H1 (cell line): Measurements from ENCODE around the gene PPIL6.

Source experiments
- CEBPB ChIP-seq: IDR thresholded peaks from 2 replicates; pipeline ENCODE4 v1.6.1; 2012; ENCODE audit warnings: low read depth, low read length
- EP300 ChIP-seq, 2 experiments: IDR thresholded peaks; 1 replicate in 1 of 2; 2 replicates in 1 of 2; pipeline ENCODE4 v1.6.1; 2011 to 2012; ENCODE audit warnings: low read depth in 2 of 2, low read length in 2 of 2, mild to moderate bottlenecking in 2 of 2, borderline replicate concordance in 1 of 2, inconsistent platforms in 1 of 2, moderate library complexity in 1 of 2
- EZH2 ChIP-seq: fragments of 200-600 bp; sonication (generic); IDR thresholded peaks from 2 replicates; pipeline ENCODE4 v1.7.1; 2012; ENCODE audit warnings: low read depth, mild to moderate bottlenecking, moderate library complexity, low read length, inconsistent platforms; ENCODE audit not compliant: severe bottlenecking
- POLR2A ChIP-seq, 2 experiments: IDR thresholded peaks; 1 replicate in 1 of 2; 2 replicates in 1 of 2; pipeline ENCODE4 v1.6.1; 2011; ENCODE audit warnings: low read depth in 2 of 2, low read length in 2 of 2, mild to moderate bottlenecking in 2 of 2; ENCODE audit errors: control extremely low read depth in 1 of 2
- TAF1 ChIP-seq: IDR thresholded peaks from 2 replicates; pipeline ENCODE4 v1.6.1; 2011; ENCODE audit warnings: mild to moderate bottlenecking, low read depth, low read length
- TF ChIP-seq, protein P1 (sequence below), 3 experiments: IDR thresholded peaks; 1 replicate in 2 of 3; 2 replicates in 1 of 3; pipeline versions ENCODE4 v1.5.1 to v1.6.1; 2011; ENCODE audit warnings: low read length in 3 of 3, mild to moderate bottlenecking in 3 of 3, inconsistent platforms in 2 of 3, low read depth in 1 of 3, moderate library complexity in 1 of 3; ENCODE audit not compliant: insufficient read depth in 1 of 3; ENCODE audit errors: control extremely low read depth in 1 of 3

DNA sequence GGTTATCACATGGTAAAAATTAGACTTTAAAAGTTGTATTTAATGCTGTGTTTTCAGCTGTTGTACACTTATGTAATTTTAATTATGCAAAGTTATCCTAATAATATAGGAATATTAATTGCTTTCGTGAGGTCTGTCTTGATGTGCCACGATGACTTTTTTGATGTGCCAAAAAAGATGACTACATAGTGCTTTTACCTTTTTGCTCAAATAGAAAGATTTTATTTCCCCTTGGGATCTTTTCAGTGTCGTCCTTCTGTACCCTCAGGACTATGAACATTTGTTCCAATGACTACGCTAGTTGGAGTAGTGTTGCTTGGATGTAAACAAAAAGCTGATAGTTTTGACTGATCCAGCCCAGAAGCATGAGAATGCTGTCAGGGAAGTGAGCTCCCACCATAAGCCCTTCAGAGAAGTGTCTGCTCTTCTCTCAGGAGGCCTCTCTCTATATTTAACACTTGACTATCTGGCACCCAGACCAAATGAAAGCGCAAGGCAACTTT is 56.9 kb downstream of the PPIL6 start:
- TF ChIP-seq POLR2A (IDR thresholded peaks at IDR 0.05; ENCODE audit: control extremely low read depth in 1 of 2, low read depth in 2 of 2, low read length in 2 of 2) (no peak), TAF1 (no peak), CEBPB (no peak), EZH2 (no peak), EP300 (IDR thresholded peaks at IDR 0.05; ENCODE audit: borderline replicate concordance in 1 of 2, low read depth in 2 of 2, low read length in 2 of 2) (no peak)
- TF ChIP-seq, protein P1, sequence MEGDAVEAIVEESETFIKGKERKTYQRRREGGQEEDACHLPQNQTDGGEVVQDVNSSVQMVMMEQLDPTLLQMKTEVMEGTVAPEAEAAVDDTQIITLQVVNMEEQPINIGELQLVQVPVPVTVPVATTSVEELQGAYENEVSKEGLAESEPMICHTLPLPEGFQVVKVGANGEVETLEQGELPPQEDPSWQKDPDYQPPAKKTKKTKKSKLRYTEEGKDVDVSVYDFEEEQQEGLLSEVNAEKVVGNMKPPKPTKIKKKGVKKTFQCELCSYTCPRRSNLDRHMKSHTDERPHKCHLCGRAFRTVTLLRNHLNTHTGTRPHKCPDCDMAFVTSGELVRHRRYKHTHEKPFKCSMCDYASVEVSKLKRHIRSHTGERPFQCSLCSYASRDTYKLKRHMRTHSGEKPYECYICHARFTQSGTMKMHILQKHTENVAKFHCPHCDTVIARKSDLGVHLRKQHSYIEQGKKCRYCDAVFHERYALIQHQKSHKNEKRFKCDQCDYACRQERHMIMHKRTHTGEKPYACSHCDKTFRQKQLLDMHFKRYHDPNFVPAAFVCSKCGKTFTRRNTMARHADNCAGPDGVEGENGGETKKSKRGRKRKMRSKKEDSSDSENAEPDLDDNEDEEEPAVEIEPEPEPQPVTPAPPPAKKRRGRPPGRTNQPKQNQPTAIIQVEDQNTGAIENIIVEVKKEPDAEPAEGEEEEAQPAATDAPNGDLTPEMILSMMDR (IDR thresholded peaks at IDR 0.05; ENCODE audit: control extremely low read depth in 1 of 3, insufficient read depth in 1 of 3, low read depth in 1 of 3, low read length in 3 of 3): no peak
